ENCODE data around the gene MED29. TPM values are rescaled to one million over a fixed set of nuclear protein-coding genes. Genes with fewer than 3 reads are reported as not detected.
A peak's percentile ranks its signal among the peaks of the same experiment; 100 is the strongest.

The MED29 gene
- total RNA-seq, 1 experiment from 2014 or later = 739 TPM

DNA sequence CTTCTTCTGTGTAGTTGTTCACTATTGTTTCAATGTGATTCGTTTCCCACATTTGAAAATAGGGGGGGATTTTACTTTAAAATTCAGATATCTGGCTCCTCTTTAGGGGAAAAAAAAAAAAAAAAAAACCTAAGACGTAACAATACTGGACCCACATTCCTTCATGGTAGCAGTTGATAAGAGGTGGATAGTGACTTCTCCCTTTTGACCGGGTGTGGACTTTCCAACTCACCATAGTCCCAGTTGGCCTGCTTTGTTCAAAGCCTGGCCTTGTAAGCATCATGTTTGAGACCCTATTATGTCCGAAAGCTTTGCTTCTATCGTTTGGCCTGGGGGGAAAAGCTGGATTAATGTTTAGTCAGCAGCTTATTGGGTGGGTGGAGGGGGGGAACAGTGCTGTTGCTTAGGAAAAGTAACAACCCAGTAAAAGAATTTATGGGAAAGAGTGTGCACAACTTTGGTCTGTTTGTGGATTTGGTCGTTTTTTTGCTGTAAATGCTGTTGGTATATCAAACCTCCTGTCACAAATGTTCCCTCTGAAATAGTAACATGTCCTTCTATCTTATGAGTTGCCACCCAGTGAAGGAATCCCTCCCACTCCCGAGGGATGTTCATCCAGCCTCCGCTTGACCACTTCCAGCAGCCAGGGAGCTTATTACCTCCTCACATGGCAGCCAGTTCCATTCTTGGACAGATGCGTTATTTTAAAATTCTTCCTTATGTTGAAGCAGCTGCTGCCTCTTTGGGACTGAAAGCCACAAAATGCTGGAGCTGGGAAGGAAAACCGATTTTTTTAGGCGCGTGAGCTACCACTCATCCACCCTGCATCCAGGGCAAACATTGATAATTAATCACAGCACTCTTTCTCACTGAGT, 38.6 kb upstream of the MED29 start:
- TF ChIP-seq SIN3A (IDR thresholded peaks at IDR 0.05; ENCODE audit: borderline replicate concordance, insufficient read depth, low read depth, low read length) = no peak
- TF ChIP-seq, protein P1, sequence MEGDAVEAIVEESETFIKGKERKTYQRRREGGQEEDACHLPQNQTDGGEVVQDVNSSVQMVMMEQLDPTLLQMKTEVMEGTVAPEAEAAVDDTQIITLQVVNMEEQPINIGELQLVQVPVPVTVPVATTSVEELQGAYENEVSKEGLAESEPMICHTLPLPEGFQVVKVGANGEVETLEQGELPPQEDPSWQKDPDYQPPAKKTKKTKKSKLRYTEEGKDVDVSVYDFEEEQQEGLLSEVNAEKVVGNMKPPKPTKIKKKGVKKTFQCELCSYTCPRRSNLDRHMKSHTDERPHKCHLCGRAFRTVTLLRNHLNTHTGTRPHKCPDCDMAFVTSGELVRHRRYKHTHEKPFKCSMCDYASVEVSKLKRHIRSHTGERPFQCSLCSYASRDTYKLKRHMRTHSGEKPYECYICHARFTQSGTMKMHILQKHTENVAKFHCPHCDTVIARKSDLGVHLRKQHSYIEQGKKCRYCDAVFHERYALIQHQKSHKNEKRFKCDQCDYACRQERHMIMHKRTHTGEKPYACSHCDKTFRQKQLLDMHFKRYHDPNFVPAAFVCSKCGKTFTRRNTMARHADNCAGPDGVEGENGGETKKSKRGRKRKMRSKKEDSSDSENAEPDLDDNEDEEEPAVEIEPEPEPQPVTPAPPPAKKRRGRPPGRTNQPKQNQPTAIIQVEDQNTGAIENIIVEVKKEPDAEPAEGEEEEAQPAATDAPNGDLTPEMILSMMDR (IDR thresholded peaks at IDR 0.05) = no peak
- no peak for TF ChIP-seq TCF7L2 (IDR thresholded peaks at IDR 0.05; ENCODE audit: low read depth, low read length)
- TF ChIP-seq POLR2AphosphoS5 (IDR thresholded peaks at IDR 0.05; ENCODE audit: low read depth, low read length) = no peak
- no peak for TF ChIP-seq REST (IDR thresholded peaks at IDR 0.05; ENCODE audit: insufficient read depth in 1 of 2, low read depth in 2 of 2, low read length in 1 of 2)
- POLR2A ChIA-PET = interaction anchor here (0.6 to 4.2 kb wide), 11 partner anchors 9 to 348 kb away, joined by 3 to 67 read pairs (median 5); partner anchors contain the start of genes MED29, PAF1, RPS16 and SAMD4B
- no peaks in the 10 kb centered on the region for H3K9me3 ChIP-seq (ENCODE audit: control insufficient read depth, insufficient read depth, low read depth, low read length)
- H3K4me1 ChIP-seq (ENCODE audit: control insufficient read depth, insufficient read depth, low read length) = no peaks in the 10 kb centered on the region
- H3K27me3 ChIP-seq (ENCODE audit: control insufficient read depth, insufficient read depth, low read length) = no peaks in the 10 kb centered on the region
- CTCF ChIA-PET = interaction anchor here (0.6 to 2.9 kb wide), 12 partner anchors 9 to 154 kb away, joined by 3 to 14 read pairs (median 5); partner anchors contain the start of gene SAMD4B
- H3K4me3 ChIP-seq (ENCODE audit: low read depth in 2 of 2, low read length in 2 of 2) = no peak overlapping the region
- BruUV-seq (replicated peaks) = TSS peak; percentile 2
- intact Hi-C loops (cut with micrococcal nuclease; ENCODE audit: unreplicated experiment) = no loop called here
- H3K36me3 ChIP-seq (ENCODE audit: control insufficient read depth, insufficient read depth, low read length) = peaks cover 84% of the 10 kb centered on the region
- DNase-seq (ENCODE audit: low read depth, low spot score) (no peak), ATAC-seq (no peak)
- no peak overlapping the region for H3K27ac ChIP-seq (ENCODE audit: low read length)
- in situ Hi-C loops (cut with HindIII; ENCODE audit: low pct_unique_long_range_greater_than_20kb, low sequenced_read_pairs) = loop anchor here (5.0 kb wide), 2 partner anchors 40 to 195 kb away; partner anchors contain the start of genes MED29 and PAF1

DNA sequence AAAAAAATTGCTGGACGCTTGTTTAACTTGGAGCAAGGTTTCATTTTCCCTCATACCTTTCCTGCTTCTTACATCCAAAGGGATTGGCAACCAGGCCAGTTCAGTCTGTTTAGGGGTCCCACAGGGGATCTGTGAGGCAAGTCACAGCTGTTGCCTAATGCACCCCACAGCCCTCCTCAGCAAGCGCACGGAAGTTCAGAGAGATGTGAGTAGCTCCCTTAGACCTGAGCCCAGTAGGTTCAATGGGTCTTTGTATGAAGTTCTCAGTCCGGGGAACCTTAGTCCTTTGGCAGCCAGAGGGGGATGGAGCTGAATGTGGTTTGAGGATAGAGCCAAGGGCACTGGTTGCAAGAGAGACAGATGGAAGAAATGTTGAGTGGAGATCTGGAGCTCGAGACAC, 35.9 kb upstream of the MED29 start:
- CTCF ChIA-PET = interaction anchor here (0.5 to 2.9 kb wide), 10 partner anchors 8 to 438 kb away, joined by 3 to 10 read pairs (median 5); partner anchors contain the start of gene SAMD4B
- Histone ChIP-seq H3K27me3 (ENCODE audit: control insufficient read depth, insufficient read depth, low read length) (no peaks in the 10 kb centered on the region), H3K36me3 (ENCODE audit: control insufficient read depth, insufficient read depth, low read length) (peaks cover 80% of the 10 kb centered on the region), H3K4me3 (ENCODE audit: low read depth in 2 of 2, low read length in 2 of 2) (no peak overlapping the region), H3K27ac (ENCODE audit: low read length) (no peak overlapping the region), H3K4me1 (ENCODE audit: control insufficient read depth, insufficient read depth, low read length) (no peaks in the 10 kb centered on the region), H3K9me3 (ENCODE audit: control insufficient read depth, insufficient read depth, low read depth, low read length) (no peaks in the 10 kb centered on the region)
- ATAC-seq (no peak), DNase-seq (ENCODE audit: low read depth, low spot score) (no peak)
- no TSS peak for BruUV-seq (replicated peaks)
- intact Hi-C loops (cut with micrococcal nuclease; ENCODE audit: unreplicated experiment) (no loop called here), in situ Hi-C loops (cut with HindIII; ENCODE audit: low pct_unique_long_range_greater_than_20kb, low sequenced_read_pairs) (no loop called here)
- POLR2A ChIA-PET = interaction anchor here (0.6 to 4.2 kb wide), 12 partner anchors 8 to 80 kb away, joined by 3 to 67 read pairs (median 6); partner anchors contain the start of genes MED29, PAF1, RPS16 and SAMD4B
- TF ChIP-seq REST (IDR thresholded peaks at IDR 0.05; ENCODE audit: insufficient read depth in 1 of 2, low read depth in 2 of 2, low read length in 1 of 2) (no peak), TCF7L2 (IDR thresholded peaks at IDR 0.05; ENCODE audit: low read depth, low read length) (no peak), POLR2AphosphoS5 (IDR thresholded peaks at IDR 0.05; ENCODE audit: low read depth, low read length) (no peak), SIN3A (IDR thresholded peaks at IDR 0.05; ENCODE audit: borderline replicate concordance, insufficient read depth, low read depth, low read length) (no peak)
- TF ChIP-seq, protein P1 (IDR thresholded peaks at IDR 0.05) = no peak
